RWPE2 (cell line): ENCODE data around the gene RERE.
A peak's percentile ranks its signal among the peaks of the same experiment; 100 is the strongest.

Experiments
- ATAC-seq: fragments of 200-7000 bp; cut with Tn5 transposase; 3 replicates; pipeline ENCODE4 v1.9.1; 2021; ENCODE audit warnings: low read depth
- DNase-seq: peaks from one replicate; pipeline ENCODE4 v3.0.0-alpha.2; 2020; ENCODE audit warnings: low spot score
- H3K27ac ChIP-seq: fragments of 450-650 bp; 2 replicates; pipeline ENCODE4 v1.5.1; 2017; ENCODE audit warnings: mild to moderate bottlenecking; ENCODE audit not compliant: poor library complexity, severe bottlenecking
- H3K27me3 ChIP-seq: fragments of 250-450 bp; sonication (Bioruptor Pico); 2 replicates; pipeline ENCODE4 v1.5.1; 2021; ENCODE audit warnings: mild to moderate bottlenecking, moderate library complexity; ENCODE audit not compliant: insufficient read depth, poor library complexity, severe bottlenecking
- H3K36me3 ChIP-seq: fragments of 250-450 bp; sonication (Bioruptor Pico); 2 replicates; pipeline ENCODE4 v1.5.1; 2020; ENCODE audit warnings: low read depth, mild to moderate bottlenecking, moderate library complexity
- H3K4me1 ChIP-seq: fragments of 250-450 bp; sonication (Bioruptor Pico); 2 replicates; pipeline ENCODE4 v1.5.1; 2021; ENCODE audit warnings: mild to moderate bottlenecking, moderate library complexity; ENCODE audit not compliant: insufficient read depth, poor library complexity, severe bottlenecking
- H3K4me3 ChIP-seq: fragments of 250-450 bp; sonication (Bioruptor Pico); 2 replicates; pipeline ENCODE4 v1.5.1; 2021; ENCODE audit warnings: mild to moderate bottlenecking, moderate library complexity; ENCODE audit not compliant: severe bottlenecking
- H3K9me3 ChIP-seq: fragments of 250-450 bp; sonication (Bioruptor Pico); 2 replicates; pipeline ENCODE4 v1.5.1; 2021; ENCODE audit warnings: mild to moderate bottlenecking, moderate library complexity; ENCODE audit not compliant: severe bottlenecking
- TF ChIP-seq, protein P1 (sequence below): fragments of 450-650 bp; IDR thresholded peaks from one replicate; pipeline ENCODE4 v1.5.1; 2017; ENCODE audit warnings: mild to moderate bottlenecking, moderate library complexity; ENCODE audit not compliant: poor library complexity, severe bottlenecking

Gene RERE

DNA sequence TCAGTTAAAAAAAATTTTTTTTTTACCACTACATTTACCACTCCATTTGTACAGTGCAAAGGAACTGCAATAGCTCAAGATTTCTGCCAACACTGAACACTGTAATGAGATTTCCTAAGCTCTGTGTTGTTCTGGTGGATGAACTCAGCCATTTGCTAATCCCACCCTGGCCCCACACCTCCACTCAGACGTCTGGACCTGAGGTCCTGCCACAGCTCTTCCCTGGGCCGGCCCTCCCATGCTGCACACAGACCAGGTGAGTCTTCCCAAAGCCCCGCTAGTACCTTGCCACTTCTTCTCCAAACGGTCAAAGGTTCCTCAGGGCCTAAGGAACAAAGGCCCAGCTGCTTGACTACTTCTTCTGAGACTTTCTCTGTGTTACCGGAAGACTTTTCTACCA lies 443.1 kb downstream of the RERE start:
- Histone ChIP-seq H3K27ac (no peak overlapping the region), H3K36me3 (peaks cover 4% of the 10 kb centered on the region; the same call in 1 of the 2 replicates), H3K27me3 (no peaks in the 10 kb centered on the region), H3K4me1 (no peaks in the 10 kb centered on the region), H3K4me3 (no peak overlapping the region), H3K9me3 (no peaks in the 10 kb centered on the region)
- no peak for DNase-seq
- ATAC-seq: no peak
- TF ChIP-seq, protein P1, sequence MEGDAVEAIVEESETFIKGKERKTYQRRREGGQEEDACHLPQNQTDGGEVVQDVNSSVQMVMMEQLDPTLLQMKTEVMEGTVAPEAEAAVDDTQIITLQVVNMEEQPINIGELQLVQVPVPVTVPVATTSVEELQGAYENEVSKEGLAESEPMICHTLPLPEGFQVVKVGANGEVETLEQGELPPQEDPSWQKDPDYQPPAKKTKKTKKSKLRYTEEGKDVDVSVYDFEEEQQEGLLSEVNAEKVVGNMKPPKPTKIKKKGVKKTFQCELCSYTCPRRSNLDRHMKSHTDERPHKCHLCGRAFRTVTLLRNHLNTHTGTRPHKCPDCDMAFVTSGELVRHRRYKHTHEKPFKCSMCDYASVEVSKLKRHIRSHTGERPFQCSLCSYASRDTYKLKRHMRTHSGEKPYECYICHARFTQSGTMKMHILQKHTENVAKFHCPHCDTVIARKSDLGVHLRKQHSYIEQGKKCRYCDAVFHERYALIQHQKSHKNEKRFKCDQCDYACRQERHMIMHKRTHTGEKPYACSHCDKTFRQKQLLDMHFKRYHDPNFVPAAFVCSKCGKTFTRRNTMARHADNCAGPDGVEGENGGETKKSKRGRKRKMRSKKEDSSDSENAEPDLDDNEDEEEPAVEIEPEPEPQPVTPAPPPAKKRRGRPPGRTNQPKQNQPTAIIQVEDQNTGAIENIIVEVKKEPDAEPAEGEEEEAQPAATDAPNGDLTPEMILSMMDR: no peak

DNA sequence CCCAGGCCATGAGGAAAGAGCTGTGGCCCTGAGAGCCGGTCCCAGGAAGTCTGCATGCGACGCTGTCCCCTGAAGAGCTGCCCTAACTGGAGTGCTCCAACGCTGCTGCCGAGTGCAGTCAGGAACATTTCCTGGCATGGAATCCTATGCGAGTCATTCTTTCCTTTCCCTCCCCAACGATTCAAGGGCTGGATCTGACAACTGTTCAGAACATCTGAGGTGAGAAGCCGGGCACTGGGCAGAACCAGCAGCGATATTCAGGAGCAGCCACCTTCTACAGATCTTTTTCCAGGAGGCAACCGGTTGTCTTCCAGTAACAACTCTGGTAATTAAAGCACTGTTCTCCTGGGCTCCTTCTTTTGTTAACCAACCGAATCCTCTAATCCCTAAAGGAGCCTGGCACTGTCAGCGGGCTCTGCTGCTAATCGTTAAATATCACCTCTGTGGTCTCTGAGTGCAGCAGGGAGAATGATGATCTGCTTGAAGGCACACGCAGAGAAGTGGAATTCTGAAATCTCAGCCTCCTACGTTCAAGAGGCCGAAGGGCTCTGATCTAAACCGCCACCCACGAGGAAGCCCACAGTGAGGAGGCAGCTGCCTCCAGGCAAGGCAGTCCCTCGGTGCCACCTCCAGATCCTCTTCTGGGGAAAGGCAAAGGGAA lies 443.7 kb downstream of the RERE start:
- Histone ChIP-seq H3K36me3 (peaks cover 4% of the 10 kb centered on the region; the same call in 1 of the 2 replicates), H3K27ac (no peak overlapping the region), H3K4me1 (no peaks in the 10 kb centered on the region), H3K4me3 (no peak overlapping the region), H3K9me3 (no peaks in the 10 kb centered on the region), H3K27me3 (no peaks in the 10 kb centered on the region)
- DNase-seq (no peak), ATAC-seq (peak; percentile 63; the same call in 2 of the 3 replicates)
- TF ChIP-seq, protein P1: no peak

DNA sequence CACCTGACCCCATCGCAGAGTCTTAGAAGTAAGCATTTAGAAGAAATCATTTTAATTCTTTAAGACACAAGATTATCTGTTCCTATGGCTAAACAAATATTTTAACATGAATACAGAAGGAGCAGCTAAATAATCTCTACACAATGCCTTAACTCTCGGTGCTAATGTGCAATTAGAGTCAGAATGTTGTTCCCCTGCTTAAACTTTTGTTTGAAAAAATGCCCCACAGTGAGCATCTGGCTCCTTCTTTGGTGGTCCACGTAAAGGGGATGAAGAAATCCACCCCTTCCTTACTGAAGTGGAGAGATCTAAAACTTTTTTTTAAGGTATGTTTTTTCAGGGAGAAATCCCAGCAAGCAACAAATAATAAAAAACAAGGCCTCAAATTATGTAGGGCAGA lies 444.3 kb downstream of the RERE start:
- Histone ChIP-seq H3K27me3 (no peaks in the 10 kb centered on the region), H3K27ac (no peak overlapping the region), H3K36me3 (peaks cover 4% of the 10 kb centered on the region; the same call in 1 of the 2 replicates), H3K9me3 (no peaks in the 10 kb centered on the region), H3K4me1 (no peaks in the 10 kb centered on the region), H3K4me3 (no peak overlapping the region)
- DNase-seq (no peak), ATAC-seq (no peak)
- TF ChIP-seq, protein P1: no peak

DNA sequence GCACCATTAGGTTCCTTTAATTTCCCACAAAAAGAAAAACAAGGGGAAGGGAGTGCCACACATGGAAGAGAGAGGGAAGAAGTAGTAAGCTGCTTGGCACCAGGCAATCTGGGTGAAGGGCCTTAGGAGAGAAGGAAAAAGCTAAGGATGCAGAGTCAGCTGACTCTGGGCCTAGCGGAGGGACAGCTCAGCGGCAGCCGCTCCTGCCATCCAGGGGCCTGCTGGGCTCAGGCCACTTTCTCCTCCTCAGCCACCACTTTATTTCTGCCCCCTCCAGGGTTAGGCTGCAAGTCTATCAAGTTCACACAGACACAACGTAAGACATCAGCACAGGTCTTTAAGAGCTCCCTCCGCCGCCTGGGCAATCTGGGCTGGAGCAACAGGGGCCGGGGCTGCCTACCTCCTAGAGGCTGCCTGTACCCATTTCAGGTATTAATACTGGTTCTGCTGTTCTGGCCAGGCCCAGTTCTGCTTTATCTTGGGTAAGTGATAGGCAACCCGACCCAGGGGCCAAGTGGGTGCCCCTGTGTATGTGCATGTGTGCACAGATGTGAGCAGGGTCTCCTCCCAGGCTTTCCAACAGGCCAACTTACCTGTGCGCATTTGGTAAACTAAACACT lies 446.0 kb downstream of the RERE start:
- ATAC-seq (no peak), DNase-seq (no peak)
- Histone ChIP-seq H3K27me3 (no peaks in the 10 kb centered on the region), H3K27ac (no peak overlapping the region), H3K9me3 (no peaks in the 10 kb centered on the region), H3K36me3 (no peaks in the 10 kb centered on the region), H3K4me1 (no peaks in the 10 kb centered on the region), H3K4me3 (no peak overlapping the region)
- TF ChIP-seq, protein P1: no peak

DNA sequence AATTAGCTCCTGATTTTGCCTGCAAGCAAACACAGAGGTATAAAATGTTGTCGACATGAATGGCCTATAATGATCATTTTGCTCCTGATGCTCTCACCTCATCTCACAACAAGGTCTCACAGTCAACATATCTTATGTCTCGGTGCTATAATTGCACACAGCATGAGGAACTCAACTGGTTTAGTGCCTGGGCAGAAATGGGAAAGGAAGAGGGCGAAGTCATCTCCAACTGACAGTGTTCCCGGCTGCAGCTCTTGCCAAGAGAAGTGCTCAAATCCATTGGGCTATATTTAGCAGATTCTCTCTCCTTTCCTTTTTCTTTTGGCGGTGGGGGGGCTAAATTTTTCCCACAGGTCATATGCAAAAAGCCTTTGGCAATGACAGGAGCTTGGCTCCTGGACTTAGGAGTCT lies 446.5 kb downstream of the RERE start:
- Histone ChIP-seq H3K9me3 (no peaks in the 10 kb centered on the region), H3K27me3 (no peaks in the 10 kb centered on the region), H3K27ac (no peak overlapping the region), H3K36me3 (0 out of 2 replicates have a peak, but pooled peaks cover 2% of the 10 kb centered on the region), H3K4me1 (no peaks in the 10 kb centered on the region), H3K4me3 (no peak overlapping the region)
- no peak for ATAC-seq
- TF ChIP-seq, protein P1: no peak
- DNase-seq: no peak
